OCI-LY1 (cell line): ENCODE measurements around the gene CREBRF.

Source experiments
- H2AFZ ChIP-seq: fragments of 200-600 bp; sonication (generic), shearing (Covaris generic); 2 replicates; pipeline ENCODE4 v1.6.0; 2014; ENCODE audit warnings: antibody characterized with exemption, mild to moderate bottlenecking, low read length
- H3F3A ChIP-seq: fragments of 200-600 bp; sonication (generic), shearing (Covaris generic); 2 replicates; pipeline ENCODE4 v1.6.0; 2014; ENCODE audit warnings: mild to moderate bottlenecking, antibody characterized with exemption, low read length, moderate library complexity; ENCODE audit not compliant: insufficient read depth
- H3K27ac ChIP-seq: fragments of 200-600 bp; sonication (generic); 2 replicates; pipeline ENCODE4 v1.5.1; 2014; ENCODE audit warnings: low read length, mixed run types, mild to moderate bottlenecking, low read depth; ENCODE audit not compliant: poor library complexity, severe bottlenecking
- H3K27me3 ChIP-seq: fragments of 200-600 bp; sonication (generic); 2 replicates; pipeline ENCODE4 v1.6.0; 2014; ENCODE audit warnings: antibody characterized with exemption, mild to moderate bottlenecking, low read length, moderate library complexity; ENCODE audit not compliant: insufficient read depth
- H3K36me3 ChIP-seq: fragments of 200-600 bp; sonication (generic); 2 replicates; pipeline ENCODE4 v1.6.1; 2014; ENCODE audit warnings: mild to moderate bottlenecking, antibody characterized with exemption, low read length, moderate library complexity, mixed read lengths; ENCODE audit not compliant: insufficient read depth
- H3K4me1 ChIP-seq: fragments of 200-600 bp; sonication (generic); 2 replicates; pipeline ENCODE4 v1.5.1; 2014; ENCODE audit warnings: mild to moderate bottlenecking, low read length, moderate library complexity; ENCODE audit not compliant: insufficient read depth, severe bottlenecking
- H3K4me2 ChIP-seq: fragments of 200-600 bp; sonication (generic), shearing (Covaris generic); 2 replicates; pipeline ENCODE4 v1.6.1; 2014; ENCODE audit warnings: low read length
- H3K4me3 ChIP-seq: fragments of 200-600 bp; sonication (generic); 2 replicates; pipeline ENCODE4 v1.5.1; 2014; ENCODE audit warnings: low read length, low read depth, mild to moderate bottlenecking, mixed read lengths; ENCODE audit not compliant: poor library complexity, severe bottlenecking
- H3K79me2 ChIP-seq: fragments of 200-600 bp; shearing (Covaris generic); 2 replicates; pipeline ENCODE4 v1.6.1; 2016; ENCODE audit warnings: mixed run types, low read length, mixed read lengths; ENCODE audit not compliant: insufficient read depth
- H3K9ac ChIP-seq: fragments of 200-600 bp; sonication (generic), shearing (Covaris generic); 2 replicates; pipeline ENCODE4 v1.6.1; 2014; ENCODE audit warnings: mild to moderate bottlenecking, low read length, mixed read lengths
- H3K9me2 ChIP-seq: fragments of 200-600 bp; sonication (generic), shearing (Covaris generic); 2 replicates; pipeline ENCODE4 v1.6.1; 2014; ENCODE audit warnings: low read depth, mild to moderate bottlenecking, low read length, mixed read lengths
- H3K9me3 ChIP-seq: fragments of 200-600 bp; shearing (Covaris generic); 2 replicates; pipeline ENCODE4 v1.6.1; 2014; ENCODE audit warnings: low read length, mixed read lengths
- H4K20me1 ChIP-seq: fragments of 200-600 bp; sonication (generic), shearing (Covaris generic); 2 replicates; pipeline ENCODE4 v1.6.0; 2016; ENCODE audit warnings: mild to moderate bottlenecking, low read length; ENCODE audit not compliant: insufficient read depth
- CTCF ChIP-seq: fragments of 200-600 bp; sonication (generic), shearing (Covaris generic); IDR thresholded peaks from 2 replicates; pipeline ENCODE4 v1.5.1; 2017; ENCODE audit warnings: mild to moderate bottlenecking, antibody characterized with exemption, low read length, moderate library complexity, mixed read lengths
- EZH2 ChIP-seq: fragments of 200-600 bp; sonication (generic), shearing (Covaris generic); IDR thresholded peaks from 2 replicates; pipeline ENCODE4 v1.8.0; 2017; ENCODE audit warnings: borderline replicate concordance, mixed run types, mild to moderate bottlenecking, antibody characterized with exemption, low read length, moderate library complexity, mixed read lengths

Gene CREBRF

GRCh38 chr5:173089581-173089980, 33.4 kb downstream of the CREBRF start:
- Histone ChIP-seq H3F3A (no peaks in the 10 kb centered on the region), H3K9me2 (no peaks in the 10 kb centered on the region), H3K4me3 (no peak overlapping the region), H3K9me3 (no peaks in the 10 kb centered on the region), H3K4me1 (no peaks in the 10 kb centered on the region), H3K36me3 (peaks cover 12% of the 10 kb centered on the region; the same call in 1 of the 2 replicates), H4K20me1 (no peaks in the 10 kb centered on the region), H2AFZ (no peak overlapping the region), H3K9ac (no peak overlapping the region), H3K27me3 (no peaks in the 10 kb centered on the region), H3K79me2 (no peaks in the 10 kb centered on the region), H3K4me2 (no peak overlapping the region), H3K27ac (no peak overlapping the region)
- no peak for TF ChIP-seq EZH2
- TF ChIP-seq CTCF = no peak

- no peaks in the 10 kb centered on the region for H3K27me3 ChIP-seq
- H3K4me3 ChIP-seq = no peak overlapping the region
These were observed 34.5 kb downstream of the CREBRF start for GRCh38 chr5:173090639-173091038.

GRCh38 chr5:173091981-173092380, 35.8 kb downstream of the CREBRF start:
- Histone ChIP-seq H3K9me3 (no peaks in the 10 kb centered on the region), H2AFZ (no peak overlapping the region), H3K27ac (no peak overlapping the region), H3K36me3 (peaks cover 12% of the 10 kb centered on the region; the same call in 1 of the 2 replicates), H3K9me2 (no peaks in the 10 kb centered on the region), H4K20me1 (no peaks in the 10 kb centered on the region), H3K4me3 (no peak overlapping the region), H3K9ac (no peak overlapping the region), H3K27me3 (no peaks in the 10 kb centered on the region), H3K4me1 (no peaks in the 10 kb centered on the region), H3F3A (no peaks in the 10 kb centered on the region), H3K4me2 (no peak overlapping the region), H3K79me2 (no peaks in the 10 kb centered on the region)
- TF ChIP-seq EZH2 (no peak), CTCF (no peak)

More at GRCh38 chr5:173090639-173091038, 34.5 kb downstream of the CREBRF start:
- H3K9ac ChIP-seq = no peak overlapping the region
- H2AFZ ChIP-seq = no peak overlapping the region
- no peaks in the 10 kb centered on the region for H3K79me2 ChIP-seq
- no peaks in the 10 kb centered on the region for H3K9me2 ChIP-seq
- TF ChIP-seq CTCF (no peak), EZH2 (no peak)
- no peak overlapping the region for H3K4me2 ChIP-seq
- no peaks in the 10 kb centered on the region for H3K4me1 ChIP-seq
- peaks cover 12% of the 10 kb centered on the region; the same call in 1 of the 2 replicates for H3K36me3 ChIP-seq
- no peak overlapping the region for H3K27ac ChIP-seq
- H3K9me3 ChIP-seq = no peaks in the 10 kb centered on the region
- H4K20me1 ChIP-seq = no peaks in the 10 kb centered on the region
- no peaks in the 10 kb centered on the region for H3F3A ChIP-seq
